CD4-positive, alpha-beta T cell treated with Interleukin-4 for 4 hours (primary cell): ENCODE data around the gene EPS8L1.

Experiments used
- DNase-seq: peaks from one replicate; pipeline ENCODE4 v3.0.0-alpha.2; 2020

EPS8L1 gene

DNA sequence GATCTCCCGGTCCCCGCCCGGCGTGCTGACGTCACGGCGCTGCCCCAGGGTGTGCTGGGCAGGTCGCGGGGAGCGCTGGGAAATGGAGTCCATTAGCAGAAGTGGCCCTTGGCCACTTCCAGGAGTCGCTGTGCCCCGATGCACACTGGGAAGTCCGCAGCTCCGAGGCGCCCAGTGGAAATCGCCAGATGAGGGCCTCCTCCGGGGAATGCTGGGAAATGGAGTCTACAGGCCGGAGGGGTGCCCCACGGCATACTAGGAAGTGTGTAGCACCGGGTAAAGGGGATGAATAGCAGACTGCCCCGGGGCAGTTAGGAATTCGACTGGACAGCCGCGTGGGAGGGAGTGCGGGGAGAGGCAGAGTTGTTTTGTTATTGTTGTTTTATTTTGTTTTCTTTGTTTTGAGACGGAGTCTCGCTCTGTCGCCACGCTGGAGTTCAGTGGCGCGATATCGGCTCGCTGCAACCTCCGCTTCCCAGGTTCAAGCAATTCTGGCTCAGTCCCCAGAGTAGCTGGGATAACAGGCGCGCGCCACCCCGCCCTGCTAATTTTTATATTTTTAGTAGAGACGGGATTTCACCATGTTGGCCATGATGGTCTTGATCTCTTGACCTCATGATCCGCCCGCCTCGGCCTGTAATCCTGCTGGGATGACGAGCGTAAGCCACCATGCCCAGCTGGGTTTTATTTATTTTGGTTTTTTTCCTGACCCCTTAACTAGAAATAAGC lies 42.2 kb downstream of the EPS8L1 start:
- peak; percentile 98 for DNase-seq

DNA sequence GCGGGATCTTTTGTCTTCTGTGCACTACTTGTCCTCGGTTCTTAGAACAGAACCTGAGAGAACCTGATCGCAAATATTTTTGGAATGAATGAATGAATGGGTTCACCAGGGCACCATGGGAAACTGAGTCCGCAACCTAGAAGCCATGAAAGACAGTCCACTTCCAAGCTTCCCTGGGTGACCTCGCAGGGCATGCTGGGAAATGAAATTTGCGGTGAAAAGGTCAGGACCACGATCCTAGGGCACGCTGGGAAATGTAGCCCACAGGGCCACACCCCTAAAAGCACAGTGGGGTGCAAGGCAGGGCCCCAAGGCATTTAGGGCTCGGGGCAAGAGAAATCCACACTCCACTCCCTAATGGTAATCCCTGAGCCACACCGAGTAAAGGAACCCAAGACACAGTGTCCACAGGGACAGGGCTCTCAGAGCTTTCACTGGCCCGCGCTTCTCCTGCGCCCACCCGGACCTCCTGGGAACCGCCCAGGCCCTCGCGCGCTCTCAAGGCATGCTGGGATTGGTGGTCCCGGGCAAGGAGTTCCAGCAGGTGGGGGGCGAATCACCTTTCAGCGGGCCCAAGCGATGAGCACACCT lies 42.8 kb downstream of the EPS8L1 start:
- DNase-seq: peak; percentile 15

DNA sequence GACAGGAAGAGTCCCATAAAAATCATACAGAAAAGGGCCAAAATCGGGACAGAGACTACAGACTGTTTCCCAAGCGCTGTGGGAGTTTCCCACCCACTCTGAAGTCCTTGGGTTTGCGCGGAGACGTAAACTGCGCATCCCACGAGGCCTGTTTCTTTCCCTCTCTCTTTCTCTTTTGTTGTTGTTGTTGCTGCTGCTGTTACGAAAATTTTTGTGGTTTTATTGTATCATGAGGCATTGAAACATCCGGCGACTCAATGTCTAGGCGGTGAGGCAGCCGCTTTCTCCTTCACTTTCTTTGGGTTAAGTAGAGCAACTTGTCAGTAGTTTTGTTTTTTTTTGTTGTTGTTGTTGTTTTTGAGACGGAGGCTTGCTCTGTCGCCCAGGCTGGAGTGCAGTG lies 43.4 kb downstream of the EPS8L1 start:
- DNase-seq: peak; percentile 4

- DNase-seq: no peak
Observed at GRCh38 chr19:55131421-55131820, 55.8 kb downstream of the EPS8L1 start.

GRCh38 chr19:55132453-55133129 lies 56.9 kb downstream of the EPS8L1 start:
- DNase-seq: no peak

DNA sequence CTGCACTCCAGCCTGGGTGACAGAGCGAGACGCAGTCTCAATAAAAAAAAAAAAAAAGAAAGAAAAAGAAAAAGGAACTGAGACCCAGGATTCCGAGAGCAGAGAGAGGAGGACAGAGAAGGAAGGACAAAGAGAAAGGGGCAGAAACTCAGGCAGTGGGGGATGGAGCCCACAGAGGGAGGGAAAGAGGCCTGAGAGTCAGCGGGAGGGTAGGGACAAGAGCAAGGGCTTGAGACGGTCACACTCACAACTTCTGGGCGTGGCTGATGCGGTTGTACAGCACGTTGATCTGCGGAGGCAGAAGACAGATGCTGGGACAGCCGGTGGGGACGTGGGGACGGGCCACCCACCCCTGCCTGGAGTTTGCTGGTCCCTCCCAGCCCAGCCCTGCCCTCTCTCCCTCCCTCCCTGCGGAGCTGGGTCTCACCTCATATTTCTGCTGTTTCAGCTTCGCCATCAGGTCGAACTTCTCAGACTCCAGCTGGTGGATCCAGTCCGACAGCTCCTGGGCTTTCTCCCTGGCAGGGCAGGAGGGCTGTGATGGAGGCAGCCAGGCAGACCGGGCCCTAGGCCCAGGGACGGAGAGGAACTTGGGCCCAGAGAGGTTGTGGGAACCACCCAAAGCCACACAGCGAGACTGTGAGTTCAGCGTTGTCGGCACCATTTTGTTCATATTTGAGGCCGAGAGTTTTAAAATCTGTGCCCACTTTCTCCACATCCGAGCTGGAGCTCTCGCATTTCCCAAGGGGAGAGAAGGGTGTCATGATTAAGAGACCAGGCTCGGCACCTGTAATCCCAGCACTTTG lies 58.2 kb downstream of the EPS8L1 start:
- no peak for DNase-seq

DNA sequence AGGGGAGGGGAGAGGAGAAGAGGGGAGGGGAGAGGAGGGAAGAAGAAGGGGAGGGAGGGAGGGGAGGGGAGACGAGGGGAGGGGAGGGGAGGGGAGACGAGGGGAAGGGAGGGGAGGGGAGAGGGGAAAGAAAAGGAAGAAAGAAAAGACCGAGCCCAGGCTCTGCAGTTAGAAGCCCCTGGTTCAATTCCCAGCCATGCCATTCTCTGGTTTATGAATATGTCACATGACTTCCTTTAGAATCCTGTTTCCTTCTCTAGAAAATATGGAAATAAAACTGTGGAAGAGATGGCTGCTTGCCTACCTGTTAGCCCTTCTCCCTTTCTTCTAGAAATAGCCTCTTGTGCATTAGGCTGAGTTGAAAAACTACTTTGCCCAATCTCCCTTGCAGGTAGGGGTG lies 59.1 kb downstream of the EPS8L1 start:
- DNase-seq: no peak

GRCh38 chr19:55136399-55137102 lies 60.9 kb downstream of the EPS8L1 start:
- DNase-seq: no peak
